Calu3 (cell line): ENCODE measurements around the gene C1orf87. TPM values are rescaled to one million over a fixed set of nuclear protein-coding genes. Genes with fewer than 3 reads are reported as not detected.

Experiments used
- BruUV-seq: library from RNA; stranded (reverse); fragments of 400-500 nt; replicated peaks from 2 replicates; lab custom pipeline; 2021; lab: Mats Ljungman, UMichigan
- CTCF ChIA-PET: fragments of 300-600 bp; sonication (Branson Sonifier 250); formaldehyde crosslinking; loops from one replicate; lab custom pipeline; 2022; ENCODE audit warnings: antibody characterized with exemption; lab: Charles Lee
- DNase-seq: peaks from one replicate; pipeline ENCODE4 v3.0.0; 2022
- H3K27ac Mint-ChIP-seq: one replicate; pipeline ENCODE4 v1.8.0; 2022; ENCODE audit warnings: mixed read lengths; ENCODE audit not compliant: unreplicated experiment
- H3K27me3 Mint-ChIP-seq: one replicate; pipeline ENCODE4 v1.8.0; 2022; ENCODE audit warnings: mixed read lengths; ENCODE audit not compliant: unreplicated experiment
- H3K36me3 Mint-ChIP-seq: one replicate; pipeline ENCODE4 v1.8.0; 2022; ENCODE audit warnings: mild to moderate bottlenecking, moderate library complexity, mixed read lengths; ENCODE audit not compliant: insufficient read depth, unreplicated experiment
- H3K4me1 Mint-ChIP-seq: one replicate; pipeline ENCODE4 v1.8.0; 2022; ENCODE audit warnings: mild to moderate bottlenecking, low read depth, mixed read lengths; ENCODE audit not compliant: unreplicated experiment
- H3K4me3 Mint-ChIP-seq: one replicate; pipeline ENCODE4 v1.8.0; 2022; ENCODE audit warnings: mild to moderate bottlenecking, low read depth, moderate library complexity, mixed read lengths; ENCODE audit not compliant: unreplicated experiment
- H3K9me3 Mint-ChIP-seq: one replicate; pipeline ENCODE4 v1.8.0; 2022; ENCODE audit warnings: low read depth, mixed read lengths; ENCODE audit not compliant: unreplicated experiment
- CTCF ChIP-seq: fragments of 200-600 bp; IDR thresholded peaks from one replicate; pipeline ENCODE4 v1.8.0; 2022; ENCODE audit warnings: antibody characterized with exemption; ENCODE audit not compliant: unreplicated experiment
- intact Hi-C: fragments of 100-400 bp; cut with micrococcal nuclease; formaldehyde crosslinking; loops from one replicate; pipeline ENCODE4 v1.10.0; 2022; ENCODE audit not compliant: unreplicated experiment
- total RNA-seq: library from RNA; stranded (reverse); gene quantifications from 2 replicates; pipeline ENCODE4 v1.2.3, GENCODE V29; 2022

C1orf87 gene
- total RNA-seq, 1 experiment from 2014 or later: not detected

GRCh38 chr1:60041783-60042182 lies 31.8 kb downstream of the C1orf87 start:
- BruUV-seq: no TSS peak
- TF ChIP-seq CTCF: no peak
- Mint-ChIP-seq H3K9me3 (no peaks in the 10 kb centered on the region), H3K4me1 (no peaks in the 10 kb centered on the region), H3K27ac (no peak overlapping the region), H3K4me3 (no peak overlapping the region), H3K27me3 (no peaks in the 10 kb centered on the region), H3K36me3 (no peaks in the 10 kb centered on the region)
- CTCF ChIA-PET: no interaction called here
- no peak for DNase-seq
- intact Hi-C loops: no loop called here

GRCh38 chr1:60037669-60038068 lies 35.9 kb downstream of the C1orf87 start:
- Mint-ChIP-seq H3K9me3 (no peaks in the 10 kb centered on the region), H3K4me3 (no peak overlapping the region), H3K36me3 (no peaks in the 10 kb centered on the region), H3K27ac (no peak overlapping the region), H3K27me3 (no peaks in the 10 kb centered on the region), H3K4me1 (no peaks in the 10 kb centered on the region)
- CTCF ChIA-PET: no interaction called here
- TF ChIP-seq CTCF: no peak
- intact Hi-C loops: no loop called here
- no TSS peak for BruUV-seq
- no peak for DNase-seq

GRCh38 chr1:60036856-60037460 lies 36.6 kb downstream of the C1orf87 start:
- Mint-ChIP-seq H3K9me3 (no peaks in the 10 kb centered on the region), H3K4me1 (no peaks in the 10 kb centered on the region), H3K36me3 (no peaks in the 10 kb centered on the region), H3K4me3 (no peak overlapping the region), H3K27ac (no peak overlapping the region), H3K27me3 (no peaks in the 10 kb centered on the region)
- BruUV-seq: no TSS peak
- CTCF ChIA-PET: no interaction called here
- DNase-seq: no peak
- TF ChIP-seq CTCF: no peak
- intact Hi-C loops: no loop called here

- Mint-ChIP-seq H3K27me3 (no peaks in the 10 kb centered on the region), H3K4me3 (no peak overlapping the region)
- DNase-seq: no peak
Observed at GRCh38 chr1:60035921-60036320, 37.6 kb downstream of the C1orf87 start.

More at GRCh38 chr1:60035921-60036320, 37.6 kb downstream of the C1orf87 start:
- H3K36me3 Mint-ChIP-seq: no peaks in the 10 kb centered on the region
- no peaks in the 10 kb centered on the region for H3K9me3 Mint-ChIP-seq
- no TSS peak for BruUV-seq
- intact Hi-C loops: no loop called here
- H3K27ac Mint-ChIP-seq: no peak overlapping the region
- CTCF ChIA-PET: no interaction called here
- no peaks in the 10 kb centered on the region for H3K4me1 Mint-ChIP-seq
- no peak for TF ChIP-seq CTCF
